GM12874 (cell line): ENCODE measurements around the gene SGK1.

ENCODE experiments used
- TF ChIP-seq, protein P1 (sequence below): IDR thresholded peaks from 2 replicates; pipeline ENCODE4 v1.5.1; 2011; ENCODE audit warnings: low read depth, mild to moderate bottlenecking, control low read depth, low read length, moderate library complexity; ENCODE audit not compliant: insufficient read depth

Gene SGK1

DNA sequence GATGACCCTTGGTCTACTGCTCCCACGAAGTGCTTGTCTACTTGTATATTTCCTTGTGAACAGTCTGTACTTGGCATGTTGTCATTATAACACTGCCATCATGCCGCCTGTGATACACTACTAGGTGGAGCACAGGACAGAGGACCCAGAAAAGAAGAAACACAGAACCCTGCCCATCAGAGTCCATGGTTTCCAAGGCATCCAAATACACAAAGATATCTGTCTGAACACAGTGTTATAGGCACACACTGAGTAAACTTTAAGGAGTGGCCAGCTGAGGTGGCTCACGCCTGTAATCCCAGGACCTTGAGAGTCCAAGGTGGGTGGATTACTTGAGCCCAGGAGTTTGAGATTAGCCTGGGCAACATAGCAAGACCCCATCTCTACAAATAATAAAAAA, 155.0 kb downstream of the SGK1 start:
- TF ChIP-seq, protein P1, sequence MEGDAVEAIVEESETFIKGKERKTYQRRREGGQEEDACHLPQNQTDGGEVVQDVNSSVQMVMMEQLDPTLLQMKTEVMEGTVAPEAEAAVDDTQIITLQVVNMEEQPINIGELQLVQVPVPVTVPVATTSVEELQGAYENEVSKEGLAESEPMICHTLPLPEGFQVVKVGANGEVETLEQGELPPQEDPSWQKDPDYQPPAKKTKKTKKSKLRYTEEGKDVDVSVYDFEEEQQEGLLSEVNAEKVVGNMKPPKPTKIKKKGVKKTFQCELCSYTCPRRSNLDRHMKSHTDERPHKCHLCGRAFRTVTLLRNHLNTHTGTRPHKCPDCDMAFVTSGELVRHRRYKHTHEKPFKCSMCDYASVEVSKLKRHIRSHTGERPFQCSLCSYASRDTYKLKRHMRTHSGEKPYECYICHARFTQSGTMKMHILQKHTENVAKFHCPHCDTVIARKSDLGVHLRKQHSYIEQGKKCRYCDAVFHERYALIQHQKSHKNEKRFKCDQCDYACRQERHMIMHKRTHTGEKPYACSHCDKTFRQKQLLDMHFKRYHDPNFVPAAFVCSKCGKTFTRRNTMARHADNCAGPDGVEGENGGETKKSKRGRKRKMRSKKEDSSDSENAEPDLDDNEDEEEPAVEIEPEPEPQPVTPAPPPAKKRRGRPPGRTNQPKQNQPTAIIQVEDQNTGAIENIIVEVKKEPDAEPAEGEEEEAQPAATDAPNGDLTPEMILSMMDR: no peak

DNA sequence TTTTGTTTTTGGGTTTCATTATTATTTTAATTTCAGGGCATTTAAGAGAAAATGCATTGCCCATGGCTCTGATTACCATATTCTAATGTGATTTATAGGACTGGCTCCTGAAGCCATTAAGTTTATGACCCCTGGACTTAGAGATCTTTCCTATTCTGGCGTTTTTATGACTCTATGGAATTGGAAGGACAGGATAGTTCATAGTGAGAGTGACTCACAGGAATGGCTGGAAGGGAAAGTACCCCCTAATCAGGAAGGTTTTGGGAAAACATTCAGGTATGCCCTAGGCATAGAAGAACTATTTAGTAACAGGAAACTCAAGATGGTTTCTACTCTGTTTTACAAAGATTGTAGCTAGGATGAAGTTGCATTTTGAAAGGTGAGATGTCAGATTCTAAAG, 156.9 kb downstream of the SGK1 start:
- TF ChIP-seq, protein P1: no peak

DNA sequence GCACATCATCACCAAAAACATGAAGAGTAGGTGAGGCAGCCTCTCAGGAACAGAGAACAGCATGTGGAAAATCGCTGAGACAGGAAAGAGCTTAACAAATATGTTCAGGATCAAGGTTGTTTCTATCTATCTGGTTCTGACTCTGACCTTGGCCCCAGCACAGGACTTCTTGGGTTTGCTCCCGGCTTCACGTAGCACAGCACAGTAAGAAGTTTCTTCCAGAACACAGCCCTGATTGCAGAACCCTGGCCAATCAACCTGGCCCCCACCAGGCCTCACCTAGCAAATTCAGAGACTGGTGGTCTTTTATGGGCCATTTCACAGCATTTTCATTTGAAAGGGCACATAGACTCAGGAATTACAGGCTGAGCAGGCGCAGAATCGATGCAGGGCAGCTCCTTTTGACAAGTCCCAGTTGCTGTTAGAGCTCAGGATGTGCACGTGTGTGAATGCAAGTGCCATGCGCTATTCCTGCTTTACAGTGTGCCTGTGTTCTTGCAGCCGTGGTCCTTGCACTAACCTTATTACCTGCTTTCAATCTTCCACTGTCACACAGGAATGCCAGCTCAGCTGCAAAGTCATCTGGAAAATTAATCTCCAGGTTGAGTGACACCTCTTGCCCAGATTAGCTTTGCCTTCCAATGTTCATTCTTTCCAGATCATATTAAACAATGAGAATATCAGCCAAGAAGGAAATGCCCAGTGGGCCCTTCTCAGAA, 165.0 kb downstream of the SGK1 start:
- TF ChIP-seq, protein P1: no peak

DNA sequence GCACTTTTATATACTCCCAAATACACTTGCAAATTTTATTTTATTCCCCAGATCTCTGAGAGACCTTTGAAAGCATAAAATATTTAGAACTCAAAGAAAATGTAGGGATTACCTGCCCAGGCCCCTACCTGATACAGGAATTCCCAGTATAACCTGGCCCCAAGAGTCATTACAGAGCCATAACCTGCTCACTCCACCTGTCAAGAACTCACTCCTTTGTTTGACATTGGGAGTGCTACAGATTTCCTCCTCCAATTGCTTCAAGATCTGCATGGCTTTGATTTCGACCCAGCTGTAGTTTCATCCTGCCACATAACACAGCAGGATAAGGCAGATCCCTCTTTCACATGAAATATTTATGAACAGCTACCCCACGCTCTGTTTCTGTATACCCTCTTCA, 169.3 kb downstream of the SGK1 start:
- TF ChIP-seq, protein P1: no peak

DNA sequence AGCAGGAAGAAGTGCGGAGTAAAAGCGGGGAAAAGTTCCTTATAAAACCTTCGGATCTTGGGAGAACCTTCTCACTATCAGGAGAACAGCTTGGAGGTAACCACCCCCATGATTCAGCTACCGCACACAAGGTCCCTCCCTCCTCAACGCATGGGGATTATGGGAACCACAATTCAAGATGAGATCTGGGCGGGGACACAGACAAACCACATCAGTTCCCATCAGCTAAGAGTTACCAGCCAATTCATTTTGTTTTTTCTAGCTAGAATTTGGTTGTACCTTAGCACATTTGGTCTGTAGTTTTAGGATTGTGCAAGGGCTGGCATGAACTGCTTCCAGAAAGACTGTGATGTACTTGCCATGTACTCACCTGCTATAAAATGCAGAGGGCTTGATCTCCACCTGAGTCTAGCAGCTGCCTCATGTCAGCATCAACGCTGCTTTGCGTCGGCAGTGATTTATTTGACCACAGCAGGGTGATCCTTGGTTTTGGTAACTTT, 170.8 kb downstream of the SGK1 start:
- TF ChIP-seq, protein P1: no peak

DNA sequence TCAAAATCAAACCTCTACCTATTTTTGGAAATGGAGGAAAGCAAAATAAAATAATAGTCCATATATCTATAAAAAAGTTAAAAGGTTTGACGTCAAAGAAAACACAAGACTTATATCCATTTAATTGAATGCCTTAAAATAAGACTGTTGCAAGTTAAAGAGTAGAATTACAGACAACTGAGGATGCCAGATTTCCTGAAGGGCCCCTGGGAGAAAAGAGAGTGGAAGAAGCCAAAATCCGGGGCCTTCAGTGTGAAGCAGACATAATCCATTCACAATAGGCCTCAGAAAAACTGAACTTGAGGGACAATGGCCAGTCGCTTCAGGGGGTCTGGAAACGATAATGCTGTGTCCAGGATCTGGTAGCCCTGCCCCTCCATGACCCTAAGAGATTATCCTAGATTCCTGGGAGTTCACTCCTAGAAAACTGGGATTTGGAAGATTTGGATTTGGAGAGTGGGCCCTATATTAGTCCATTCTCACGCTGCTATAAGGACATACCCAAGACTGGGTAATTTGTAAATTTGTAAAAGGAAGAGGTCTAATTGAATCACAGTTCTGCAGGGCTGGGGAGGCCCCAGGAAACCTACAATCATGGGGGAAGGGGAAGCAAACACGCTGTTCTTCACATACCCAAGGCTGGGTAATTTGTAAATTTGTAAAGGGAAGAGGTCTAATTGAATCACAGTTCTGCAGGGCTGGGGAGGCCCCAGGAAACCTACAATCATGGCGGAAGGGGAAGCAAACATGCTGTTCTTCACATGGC, 171.5 kb downstream of the SGK1 start:
- TF ChIP-seq, protein P1: no peak

DNA sequence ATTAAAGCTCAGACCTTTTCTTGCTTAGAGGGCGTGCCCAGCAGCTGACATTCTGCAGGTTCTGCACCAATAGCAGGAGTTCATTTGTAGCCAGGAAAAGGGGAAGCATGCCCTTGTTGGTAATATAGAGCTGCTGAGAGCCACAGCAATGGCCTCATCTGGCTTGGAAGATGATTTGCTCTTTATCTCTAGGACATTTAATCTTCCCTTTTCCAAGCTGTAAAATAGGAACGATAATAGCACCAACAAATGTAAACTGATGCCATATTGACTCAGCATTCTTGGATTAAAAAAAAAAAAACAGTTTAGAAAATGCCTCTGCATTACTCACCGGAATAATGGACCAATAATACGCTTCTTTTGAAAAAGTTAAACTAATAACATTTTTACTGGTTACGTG, 172.1 kb downstream of the SGK1 start:
- TF ChIP-seq, protein P1: no peak
